Adrenal gland (tissue), 5 donors: ENCODE results near the gene MCAM.

ENCODE experiments used
- POLR2A ChIP-seq, 2 donors: fragments of 450-650 bp; IDR thresholded peaks; one replicate each; pipeline ENCODE4 v1.6.1; 2017; ENCODE audit warnings: antibody characterized with exemption in 2 of 2, mild to moderate bottlenecking in 2 of 2, moderate library complexity in 1 of 2
- TF ChIP-seq, protein P1 (sequence below), 6 experiments: fragments of 450-650 bp in 4 of 6; fragments of 200-600 bp in 2 of 6; sonication (generic) in 1 of 6; IDR thresholded peaks; 1 replicate in 5 of 6; 2 replicates in 1 of 6; pipeline versions ENCODE4 v1.5.1 to v1.8.0; 2016 to 2021; ENCODE audit warnings: antibody characterized with exemption in 6 of 6, mild to moderate bottlenecking in 2 of 6, moderate library complexity in 1 of 6
- donor health status: DM: no; HTN: no; CAD: no.

DNA sequence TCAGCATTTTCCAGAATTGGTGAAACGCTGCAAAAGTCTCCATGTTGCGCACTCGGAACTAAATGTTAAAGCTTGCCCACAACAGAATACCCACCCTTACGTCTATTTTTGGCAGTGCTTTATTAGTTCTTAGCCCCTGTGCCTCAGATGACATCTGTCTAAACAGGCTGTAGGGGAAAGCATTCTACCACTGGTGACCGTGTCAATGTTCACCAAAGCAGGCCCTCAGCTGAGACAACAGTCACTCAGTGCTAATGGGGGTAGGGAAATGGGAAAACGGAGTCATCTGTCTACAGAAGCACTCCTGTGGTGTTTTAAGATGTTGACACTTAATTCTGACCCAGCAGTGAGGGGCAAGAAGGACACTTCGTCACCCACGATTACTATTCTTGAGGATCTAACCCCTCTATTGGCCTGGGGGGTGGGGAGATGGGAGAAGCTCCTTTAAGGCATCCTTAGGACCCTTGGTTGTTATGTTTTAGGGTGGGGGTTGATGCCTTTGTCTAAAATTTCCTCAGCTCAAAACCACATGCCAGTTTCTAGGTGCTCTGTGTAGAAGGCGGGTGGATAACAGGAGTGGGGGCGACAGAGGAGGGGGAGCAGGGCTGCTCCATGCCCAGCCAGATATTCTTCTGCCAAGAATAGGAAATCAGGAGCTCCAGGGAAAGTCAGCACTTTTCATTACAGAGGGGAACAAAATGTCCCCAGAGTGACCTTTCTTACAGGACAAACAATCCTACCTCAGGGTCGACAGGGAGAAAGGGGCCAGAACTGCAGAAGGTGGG lies 45.2 kb upstream of the MCAM start:
- TF ChIP-seq, protein P1, sequence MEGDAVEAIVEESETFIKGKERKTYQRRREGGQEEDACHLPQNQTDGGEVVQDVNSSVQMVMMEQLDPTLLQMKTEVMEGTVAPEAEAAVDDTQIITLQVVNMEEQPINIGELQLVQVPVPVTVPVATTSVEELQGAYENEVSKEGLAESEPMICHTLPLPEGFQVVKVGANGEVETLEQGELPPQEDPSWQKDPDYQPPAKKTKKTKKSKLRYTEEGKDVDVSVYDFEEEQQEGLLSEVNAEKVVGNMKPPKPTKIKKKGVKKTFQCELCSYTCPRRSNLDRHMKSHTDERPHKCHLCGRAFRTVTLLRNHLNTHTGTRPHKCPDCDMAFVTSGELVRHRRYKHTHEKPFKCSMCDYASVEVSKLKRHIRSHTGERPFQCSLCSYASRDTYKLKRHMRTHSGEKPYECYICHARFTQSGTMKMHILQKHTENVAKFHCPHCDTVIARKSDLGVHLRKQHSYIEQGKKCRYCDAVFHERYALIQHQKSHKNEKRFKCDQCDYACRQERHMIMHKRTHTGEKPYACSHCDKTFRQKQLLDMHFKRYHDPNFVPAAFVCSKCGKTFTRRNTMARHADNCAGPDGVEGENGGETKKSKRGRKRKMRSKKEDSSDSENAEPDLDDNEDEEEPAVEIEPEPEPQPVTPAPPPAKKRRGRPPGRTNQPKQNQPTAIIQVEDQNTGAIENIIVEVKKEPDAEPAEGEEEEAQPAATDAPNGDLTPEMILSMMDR (IDR thresholded peaks at IDR 0.05), result no peak
- no peak for TF ChIP-seq POLR2A (IDR thresholded peaks at IDR 0.05)
